Ecto neural progenitor cell (in vitro differentiated cells): ENCODE results near the gene PDE9A.

ENCODE experiments used
- DNase-seq: peaks from one replicate; pipeline ENCODE4 v3.0.0-alpha.2; 2018; ENCODE audit warnings: low spot score

The PDE9A gene

GRCh38 chr21:42759594-42759927 lies 106.1 kb downstream of the PDE9A start:
- DNase-seq = no peak

- DNase-seq = no peak
Observed at GRCh38 chr21:42760361-42760950, 107.0 kb downstream of the PDE9A start.

- DNase-seq = no peak
Observed at GRCh38 chr21:42760951-42761751, 107.7 kb downstream of the PDE9A start.

- no peak for DNase-seq
Observed at GRCh38 chr21:42761776-42762335, 108.4 kb downstream of the PDE9A start.

GRCh38 chr21:42763581-42764442 lies 110.4 kb downstream of the PDE9A start:
- DNase-seq = no peak

DNA sequence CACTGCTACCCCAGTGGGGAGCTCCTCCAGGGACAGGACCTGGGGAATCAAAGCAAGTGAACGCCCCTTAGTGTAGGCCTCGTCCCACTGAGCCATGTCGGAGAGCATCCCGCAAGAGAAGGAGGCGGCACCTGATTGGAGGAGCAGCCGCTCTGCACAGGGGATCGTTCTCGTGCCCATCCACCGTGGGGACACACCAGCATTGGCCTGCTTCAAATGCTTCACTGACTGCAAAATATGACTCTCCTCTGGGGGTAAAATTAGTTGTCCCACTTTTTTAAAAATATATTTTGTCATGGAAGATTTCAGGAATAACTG lies 111.0 kb downstream of the PDE9A start:
- DNase-seq = no peak

DNA sequence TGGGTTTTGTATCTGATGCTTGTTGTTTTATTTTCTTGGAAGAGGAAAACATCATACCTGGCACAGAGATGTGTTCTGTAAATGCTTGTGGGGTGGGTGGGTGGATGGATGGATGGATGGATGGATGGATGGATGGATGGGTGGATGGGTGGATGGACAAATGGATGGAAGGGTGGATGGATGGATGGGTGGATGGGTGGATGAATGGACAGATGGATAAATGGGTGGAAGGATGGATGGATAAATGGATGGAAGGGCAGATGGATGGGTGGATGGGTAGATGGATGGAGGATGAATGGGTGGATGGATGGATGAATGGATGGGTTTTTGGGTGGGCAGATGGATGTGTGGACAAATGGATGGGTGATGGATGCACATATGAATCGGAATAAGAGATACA lies 111.5 kb downstream of the PDE9A start:
- DNase-seq = no peak

DNA sequence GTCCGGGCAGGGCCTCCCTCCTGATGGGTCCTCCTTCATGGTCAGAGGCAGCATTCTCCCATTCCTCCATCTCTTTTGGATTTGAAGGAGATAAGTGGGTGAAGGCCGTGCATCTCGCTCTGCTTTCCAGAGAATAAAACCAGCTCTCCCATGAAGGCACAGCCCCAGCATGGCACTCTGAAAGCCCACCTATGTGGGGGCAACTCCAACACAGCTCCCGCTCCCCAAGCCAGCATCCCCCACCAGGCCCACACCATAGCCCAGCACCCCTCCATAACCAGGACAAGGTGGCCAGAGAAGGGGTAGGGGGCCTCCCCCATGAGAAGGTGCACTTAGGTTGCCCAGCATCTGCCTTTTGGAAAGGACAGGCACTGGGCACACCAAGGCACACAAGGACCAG lies 112.2 kb downstream of the PDE9A start:
- no peak for DNase-seq

DNA sequence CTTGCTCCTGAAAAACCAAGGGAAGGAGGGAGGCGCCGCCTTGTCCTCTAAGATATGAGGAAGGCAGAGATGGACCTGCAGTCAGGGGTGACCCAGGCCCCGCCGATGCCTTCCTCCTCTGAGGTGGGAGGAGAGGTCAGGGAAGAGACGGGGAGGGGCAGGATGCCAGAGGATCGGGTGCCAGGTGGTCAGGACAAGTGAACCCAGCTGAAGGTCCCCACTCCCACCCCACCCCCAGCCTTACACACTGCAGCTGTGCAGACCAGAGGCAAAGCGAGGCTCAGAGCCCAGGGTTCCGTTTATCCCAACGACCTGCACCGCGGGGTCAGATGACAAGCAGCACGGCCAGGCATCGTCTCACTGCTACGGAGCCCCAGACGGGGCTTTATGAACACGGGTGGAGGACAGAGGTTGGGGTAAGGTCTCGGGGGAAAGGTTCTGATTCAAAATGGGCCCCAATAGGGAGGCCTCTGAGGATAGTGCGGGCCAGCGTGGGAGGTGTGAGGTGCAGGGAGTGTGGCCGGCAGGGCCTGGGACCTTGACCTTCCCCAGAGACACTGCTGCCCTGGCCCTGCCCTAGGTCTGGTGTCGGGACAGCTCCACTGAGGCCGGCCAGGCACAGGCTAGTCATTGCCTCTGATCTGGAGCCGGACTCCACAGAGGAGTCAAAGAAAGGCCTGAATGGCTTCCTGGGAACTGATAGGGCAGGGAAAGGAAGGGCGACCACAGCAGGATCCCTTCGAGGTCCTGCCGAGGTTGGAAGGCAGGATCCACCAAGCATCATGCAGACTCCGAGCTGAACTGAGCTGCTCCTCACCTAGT lies 113.5 kb downstream of the PDE9A start:
- DNase-seq = no peak

GRCh38 chr21:42767561-42767835 lies 114.1 kb downstream of the PDE9A start:
- no peak for DNase-seq

DNA sequence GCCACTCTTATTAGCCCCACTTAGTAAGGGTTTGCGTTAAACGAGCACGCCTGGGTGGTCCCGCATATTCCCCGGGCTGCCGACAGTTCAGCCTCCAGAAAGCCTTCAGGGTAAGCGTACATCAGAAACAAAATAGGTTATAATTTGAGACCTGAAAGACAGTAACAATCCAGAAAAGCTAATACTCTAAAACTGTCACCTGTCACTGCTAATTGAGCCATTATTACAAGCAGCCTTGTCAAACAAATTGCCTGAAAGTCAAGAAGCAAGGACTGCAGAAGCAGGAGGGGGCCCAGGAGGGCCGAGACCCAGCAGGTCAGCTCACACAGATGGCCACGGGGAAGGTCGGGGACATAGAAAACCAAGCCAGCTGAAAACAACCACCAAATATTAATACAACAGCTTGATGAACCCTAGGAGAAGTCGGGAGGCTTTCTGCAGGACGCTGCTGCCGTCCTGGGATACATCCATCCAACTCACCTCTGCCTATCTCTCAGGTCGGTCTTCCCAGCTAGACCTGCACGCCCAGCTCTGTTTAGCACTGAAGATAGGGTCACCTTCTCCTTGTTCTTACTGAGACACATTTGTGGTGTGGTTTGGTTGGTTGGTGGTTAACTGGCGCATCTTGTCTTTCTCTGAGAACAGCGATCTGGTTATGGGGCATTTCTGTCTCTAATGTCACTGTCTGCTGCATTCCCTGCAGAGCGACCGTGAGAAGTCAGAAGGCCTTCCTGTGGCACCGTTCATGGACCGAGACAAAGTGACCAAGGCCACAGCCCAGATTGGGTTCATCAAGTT lies 115.1 kb downstream of the PDE9A start:
- no peak for DNase-seq

DNA sequence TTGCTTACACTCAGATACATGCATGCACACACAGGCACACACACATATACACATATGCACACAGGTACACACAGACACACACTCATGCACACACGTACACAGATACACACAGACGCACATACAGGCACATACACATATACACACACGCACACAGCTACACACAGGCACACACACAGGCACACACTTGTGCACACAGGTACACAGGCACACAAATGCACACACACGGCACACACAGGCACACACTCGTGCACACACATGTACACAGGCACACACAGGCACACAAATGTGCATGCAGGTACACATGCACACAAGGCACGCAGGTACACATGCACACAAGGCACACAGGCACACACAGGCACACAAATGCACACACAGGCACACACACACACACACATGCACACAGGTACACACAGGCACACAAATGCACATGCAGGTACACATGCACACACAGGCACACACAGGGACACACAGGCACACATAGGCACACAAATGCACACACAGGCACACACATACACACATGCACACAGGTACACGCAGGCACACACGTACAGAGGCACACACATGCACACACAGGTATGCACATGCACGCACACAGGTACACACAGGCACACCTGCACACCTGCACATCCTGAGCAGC lies 115.9 kb downstream of the PDE9A start:
- DNase-seq = no peak

GRCh38 chr21:42769820-42770716 lies 116.6 kb downstream of the PDE9A start:
- no peak for DNase-seq

DNA sequence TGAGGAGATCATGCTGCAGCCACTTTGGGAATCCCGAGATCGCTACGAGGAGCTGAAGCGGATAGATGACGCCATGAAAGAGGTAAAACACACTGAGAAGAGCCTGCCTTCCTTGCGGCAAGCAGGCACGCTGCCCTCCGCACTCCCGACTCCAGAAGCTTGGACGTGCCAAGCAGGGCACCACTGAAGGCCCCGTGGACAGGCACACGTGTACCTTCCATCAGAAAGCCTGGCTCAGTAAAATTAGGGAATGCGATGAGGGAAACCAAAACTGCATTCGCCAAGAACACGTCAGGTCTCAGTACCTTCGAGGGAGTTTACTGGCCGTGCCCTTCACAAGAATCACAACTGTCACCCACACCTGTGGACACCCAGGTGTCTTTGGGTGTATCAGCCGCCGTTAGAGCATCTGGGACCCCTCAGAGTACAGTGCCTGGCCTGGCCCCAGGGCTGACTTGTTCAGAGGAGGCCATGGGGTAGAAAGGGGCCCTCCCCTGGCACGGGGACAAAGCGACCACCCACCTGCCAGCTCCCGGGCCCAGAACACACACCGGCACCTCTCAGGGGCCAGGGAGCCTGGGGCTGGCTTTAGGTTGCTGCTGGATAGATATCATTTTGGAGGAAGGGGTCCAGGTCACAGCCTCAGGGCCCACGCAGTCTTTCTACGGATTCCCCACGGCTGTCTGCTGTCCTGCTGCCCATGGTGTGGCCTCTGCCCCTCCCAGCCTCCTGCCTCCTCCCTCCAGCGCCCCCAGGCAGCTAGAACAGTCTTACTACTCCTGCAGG lies 117.5 kb downstream of the PDE9A start:
- DNase-seq = no peak

DNA sequence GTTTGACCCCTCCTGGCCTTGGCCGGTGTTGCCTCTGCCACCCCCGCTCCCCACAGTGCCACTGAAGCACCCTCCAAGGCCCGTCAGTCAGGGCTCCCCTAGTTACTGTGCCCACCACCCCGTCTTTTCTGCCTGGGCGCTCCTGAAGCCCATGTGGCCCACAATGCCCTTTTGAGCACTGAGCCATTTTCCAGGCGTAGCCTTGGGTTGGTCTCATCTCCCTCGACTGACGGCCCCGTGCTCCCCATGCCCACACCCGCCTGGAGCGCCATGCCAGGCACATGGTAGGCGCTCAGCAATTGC lies 118.0 kb downstream of the PDE9A start:
- DNase-seq = no peak

- no peak for DNase-seq
Observed at GRCh38 chr21:42775123-42775522, 121.7 kb downstream of the PDE9A start.

DNA sequence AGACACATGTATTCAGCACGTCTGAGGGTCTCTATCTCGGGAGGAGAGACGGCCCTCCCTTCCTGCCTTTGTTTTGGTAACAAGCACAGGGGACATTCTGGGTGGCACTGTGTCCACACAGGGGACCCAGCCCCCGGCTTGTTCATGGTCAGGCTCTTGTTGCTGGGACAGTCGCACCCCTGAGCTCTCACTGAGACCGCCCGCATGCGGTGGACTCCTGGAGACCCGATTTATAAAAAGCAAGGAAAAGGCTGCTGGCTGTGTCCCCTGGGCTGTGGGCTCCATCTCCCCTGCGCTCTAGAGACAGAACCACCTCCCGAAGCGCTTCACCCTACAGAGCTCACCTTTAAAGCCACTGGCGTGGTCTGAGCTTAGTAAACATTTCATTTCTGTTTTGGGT lies 122.5 kb downstream of the PDE9A start:
- no peak for DNase-seq

- no peak for DNase-seq
Observed at GRCh38 chr21:42777064-42777756, 123.8 kb downstream of the PDE9A start.
